GM18517 (cell line): ENCODE results near the gene ATXN1.

Source experiments
- ATAC-seq: cut with Tn5 transposase; IDR thresholded peaks from one replicate; pipeline ENCODE4 v1.9.1; 2021; ENCODE audit warnings: mild to moderate bottlenecking, moderate library complexity; ENCODE audit not compliant: unreplicated experiment

Gene ATXN1

DNA sequence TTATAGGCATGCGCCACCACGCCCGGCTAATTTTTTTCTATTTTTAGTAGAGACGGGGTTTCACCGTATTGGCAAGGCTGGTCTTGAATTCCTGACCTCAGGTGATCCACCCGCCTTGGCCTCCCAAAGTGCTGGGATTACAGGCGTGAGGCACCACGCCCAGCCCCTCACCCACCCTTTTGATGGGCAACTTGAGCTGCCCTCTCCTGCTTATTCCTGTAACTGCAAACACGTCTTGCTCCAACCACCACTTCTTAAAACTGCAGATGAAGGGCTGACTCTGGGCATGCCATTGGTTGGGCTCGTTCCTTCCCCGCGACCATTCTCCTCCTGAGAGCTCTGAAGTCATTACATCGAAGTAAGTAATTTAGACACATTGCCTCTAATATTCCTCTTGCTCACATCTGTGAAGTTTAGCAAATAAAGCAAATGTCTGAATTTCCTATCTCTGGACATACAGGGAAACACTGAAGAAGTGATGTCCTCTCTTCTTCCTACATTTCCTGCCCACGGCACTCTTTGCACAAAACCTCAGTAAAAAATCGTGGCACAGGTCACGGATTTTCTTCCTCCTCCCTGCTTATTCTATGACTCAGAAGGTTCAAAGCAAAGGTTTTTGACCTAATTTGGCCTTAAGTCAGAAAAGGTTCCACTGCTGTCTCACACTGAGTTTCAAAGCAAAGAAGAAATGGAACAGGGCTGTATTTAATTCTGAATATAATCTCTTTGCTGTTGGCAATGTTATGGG, 405.4 kb downstream of the ATXN1 start:
- no peak for ATAC-seq

DNA sequence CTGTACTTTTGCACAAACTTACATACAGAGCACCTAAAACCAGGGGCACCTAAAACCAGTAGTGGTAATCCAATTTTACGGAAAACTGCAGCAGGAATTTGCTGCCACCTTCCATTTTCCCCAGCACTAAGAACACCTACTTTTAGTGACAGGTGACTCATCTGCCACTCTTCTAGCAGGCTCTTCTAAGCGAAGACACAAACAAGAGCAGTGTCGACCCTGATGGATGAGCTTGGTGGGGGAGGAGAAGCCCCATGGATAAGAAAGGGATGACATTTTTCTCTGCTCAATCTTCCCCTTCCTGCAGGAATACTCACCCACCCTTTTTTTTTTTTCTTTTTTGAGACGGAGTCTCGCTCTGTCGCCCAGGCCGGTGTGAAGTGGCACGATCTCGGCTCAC, 406.0 kb downstream of the ATXN1 start:
- no peak for ATAC-seq

DNA sequence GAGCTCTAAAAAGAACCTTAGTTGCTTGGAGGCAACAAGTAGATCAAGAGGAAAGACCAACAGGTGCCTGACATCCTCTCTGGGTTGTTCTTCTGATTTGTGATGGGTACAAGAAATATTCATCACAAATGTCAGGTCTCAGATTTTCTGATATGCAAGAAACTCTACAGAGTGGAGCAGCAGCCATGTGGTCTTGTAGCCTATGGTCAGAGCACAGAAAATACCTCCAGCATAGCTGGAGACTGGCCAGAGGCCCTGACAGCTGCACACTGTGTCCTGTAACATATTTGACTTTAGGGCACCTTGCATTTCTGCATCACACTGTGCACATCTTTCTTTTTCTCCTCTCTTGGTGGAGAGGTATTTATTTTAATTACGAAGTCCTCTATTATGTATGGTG, 406.6 kb downstream of the ATXN1 start:
- no peak for ATAC-seq

DNA sequence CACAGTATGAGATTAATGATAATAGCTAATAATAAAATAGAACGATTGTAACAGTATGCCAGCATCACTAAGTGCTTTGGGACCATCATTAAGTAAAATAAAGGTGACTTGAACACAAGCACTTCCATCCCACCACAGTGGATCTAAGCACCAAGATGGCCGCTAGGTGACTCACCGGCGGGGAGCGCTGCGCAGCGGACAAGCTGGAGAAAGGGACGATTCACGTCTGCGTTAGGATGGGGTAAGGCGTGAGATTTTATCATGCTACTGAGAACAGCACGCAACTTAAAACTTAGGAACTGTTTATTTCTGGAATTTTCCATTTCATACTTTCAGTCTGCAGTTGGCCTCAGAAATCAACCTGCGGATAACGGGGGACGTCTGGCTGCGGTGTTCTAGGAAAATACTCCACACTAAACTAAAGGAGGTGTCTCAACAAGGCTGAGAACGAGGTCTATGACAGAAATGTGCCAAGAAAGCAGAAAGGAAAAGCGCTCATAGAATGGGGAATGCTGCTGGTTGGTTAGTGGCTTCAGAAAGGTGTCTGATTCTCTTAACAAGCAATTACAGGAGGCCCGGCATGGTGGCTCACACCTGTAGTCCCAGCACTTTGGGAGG, 408.3 kb downstream of the ATXN1 start:
- ATAC-seq = no peak

DNA sequence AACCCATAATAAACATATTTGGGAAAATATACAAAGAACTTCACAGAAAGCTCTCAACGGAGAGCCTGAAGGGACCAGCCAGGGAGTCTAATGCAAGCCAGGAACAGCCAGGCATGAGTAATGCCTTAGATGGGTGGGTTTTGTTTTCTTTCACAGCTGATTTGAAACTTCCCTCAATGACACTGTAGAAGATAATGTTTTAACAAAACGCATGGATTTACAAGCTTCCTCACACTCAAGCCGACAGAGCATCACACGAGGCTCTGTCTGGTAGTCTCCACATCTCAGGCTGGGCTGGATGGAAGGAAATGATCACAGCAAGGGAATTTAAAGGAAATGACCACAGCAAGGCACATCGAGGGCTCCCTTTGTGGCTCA, 409.0 kb downstream of the ATXN1 start:
- ATAC-seq = no peak

DNA sequence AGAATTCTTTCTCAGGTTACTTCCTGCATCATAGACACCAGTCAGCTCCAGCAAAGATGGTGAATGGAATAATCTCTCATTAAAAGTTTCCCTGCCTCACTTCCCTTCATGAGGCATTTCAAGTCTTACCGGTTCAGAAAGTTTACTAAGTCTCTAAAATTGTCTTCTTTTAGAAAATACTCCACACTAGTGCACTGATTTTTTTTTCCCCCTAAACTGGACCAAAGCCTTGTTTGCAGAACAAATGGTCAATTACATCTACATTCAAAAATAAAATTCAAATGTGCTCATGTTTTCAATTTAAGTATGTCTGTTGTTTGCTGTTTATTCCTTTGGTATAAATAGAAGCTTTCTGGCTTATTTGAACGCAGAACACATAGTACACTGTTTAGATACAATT, 411.7 kb downstream of the ATXN1 start:
- no peak for ATAC-seq

DNA sequence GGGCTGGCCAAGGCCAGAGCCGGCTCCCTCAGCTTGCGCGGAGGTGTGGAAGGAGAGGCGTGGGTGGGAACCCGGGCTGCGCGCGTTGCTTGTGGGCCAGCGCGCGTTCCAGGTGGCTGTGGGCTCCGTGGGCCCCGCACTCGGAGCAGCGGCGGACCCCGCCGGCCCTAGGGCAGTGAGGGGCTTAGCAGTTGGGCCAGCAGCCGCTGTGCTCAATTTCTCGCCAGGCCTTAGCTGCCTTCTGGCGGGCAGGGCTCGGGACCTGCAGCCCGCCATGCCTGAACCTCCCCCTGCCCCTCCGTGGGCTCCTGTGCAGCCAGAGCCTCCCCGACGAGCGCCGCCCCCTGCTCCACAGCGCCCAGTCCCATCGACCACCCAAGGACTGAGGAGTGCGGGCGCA, 414.4 kb downstream of the ATXN1 start:
- ATAC-seq = no peak

DNA sequence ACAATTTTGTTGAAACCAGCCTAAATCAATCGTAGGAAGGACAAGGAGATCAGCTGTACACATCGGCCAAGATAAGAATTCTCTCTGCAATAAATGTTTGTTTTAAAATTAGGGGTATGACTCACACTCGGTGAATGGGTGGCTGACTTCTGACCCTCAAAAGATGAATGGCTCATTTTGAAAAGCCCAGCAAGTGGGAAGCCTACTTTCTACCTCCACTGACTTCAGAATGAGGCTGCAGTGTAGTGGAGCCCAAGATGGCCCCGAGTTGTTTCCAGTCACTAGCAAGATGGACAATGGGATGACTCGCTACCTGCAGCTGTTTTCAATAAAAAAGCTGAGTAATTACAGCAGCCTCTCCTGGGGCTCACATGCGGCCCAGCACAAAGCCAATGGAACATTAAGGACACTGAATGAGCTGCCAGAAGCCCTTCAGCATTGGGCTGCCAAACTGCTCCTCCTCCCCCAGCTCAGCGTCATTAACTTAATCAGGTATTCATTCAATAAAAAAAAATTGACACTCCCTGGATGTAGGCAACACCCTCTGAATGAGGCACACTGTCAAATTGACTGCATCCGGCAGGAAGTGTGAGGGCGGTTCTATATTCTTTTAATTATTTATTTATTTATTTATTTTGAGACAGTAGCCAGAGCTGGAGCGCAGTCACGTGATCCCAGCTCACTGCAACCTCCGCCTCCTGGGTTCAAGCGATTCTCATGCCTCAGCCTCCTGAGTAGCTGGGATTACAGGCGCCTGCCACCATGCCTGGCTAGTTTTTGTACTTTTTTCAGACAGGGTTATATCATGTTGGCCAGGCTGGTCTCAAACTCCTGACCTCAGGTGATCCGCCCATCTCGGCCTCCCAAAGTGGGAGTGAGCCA, 415.6 kb downstream of the ATXN1 start:
- ATAC-seq = no peak

DNA sequence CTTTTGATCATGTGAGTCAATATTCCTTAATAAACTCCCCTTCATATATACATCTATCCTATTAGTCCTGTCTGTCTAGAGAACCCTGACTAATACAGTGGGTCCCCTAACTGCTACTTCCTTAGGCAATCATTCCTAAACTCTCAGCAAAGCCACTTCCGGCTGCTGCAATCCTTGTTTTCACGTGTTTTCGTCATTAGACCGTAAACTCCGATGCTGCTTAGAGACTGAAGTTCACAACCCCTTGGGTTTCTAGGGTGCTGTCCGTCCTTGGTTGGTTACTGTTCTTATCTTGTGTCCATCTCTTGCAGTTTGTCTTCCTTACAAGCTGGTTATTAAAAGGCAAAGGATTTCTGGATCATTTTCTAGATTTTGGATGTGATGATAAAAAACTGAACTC, 416.5 kb downstream of the ATXN1 start:
- ATAC-seq = no peak

DNA sequence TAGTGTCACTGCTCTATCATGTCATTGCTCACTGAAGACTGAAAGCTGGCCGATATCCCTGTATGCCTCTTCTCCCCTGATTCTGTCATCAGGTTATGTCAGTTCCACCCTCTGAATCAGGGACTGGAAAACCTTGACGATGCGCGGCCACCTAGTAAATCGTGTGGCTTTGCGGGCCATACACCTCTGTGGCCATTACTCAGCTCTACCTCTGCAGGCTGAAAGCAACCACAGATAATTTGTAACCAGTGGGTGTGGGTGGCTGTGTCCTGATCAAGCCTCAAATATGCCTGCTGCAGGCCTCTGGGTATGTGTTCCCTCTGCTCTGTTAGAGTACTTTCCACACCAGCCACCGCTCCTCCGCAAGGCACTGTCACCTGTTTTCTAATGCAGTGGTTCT, 417.7 kb downstream of the ATXN1 start:
- no peak for ATAC-seq

DNA sequence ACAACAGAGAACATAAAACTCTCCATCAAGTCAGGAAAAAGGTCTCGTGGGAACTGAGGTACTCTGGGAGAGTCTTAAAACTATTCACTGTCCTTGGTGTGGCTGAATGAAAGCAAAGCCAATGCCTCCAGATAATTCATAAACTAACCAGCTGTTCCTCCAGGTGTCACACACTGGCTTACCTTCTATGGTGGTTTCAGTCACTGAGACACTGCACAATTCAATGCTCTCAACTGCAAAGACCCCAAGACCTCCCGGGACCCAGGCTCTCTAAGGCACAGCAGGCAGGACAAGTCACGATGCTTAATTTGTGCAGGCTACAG, 422.0 kb downstream of the ATXN1 start:
- ATAC-seq = no peak

DNA sequence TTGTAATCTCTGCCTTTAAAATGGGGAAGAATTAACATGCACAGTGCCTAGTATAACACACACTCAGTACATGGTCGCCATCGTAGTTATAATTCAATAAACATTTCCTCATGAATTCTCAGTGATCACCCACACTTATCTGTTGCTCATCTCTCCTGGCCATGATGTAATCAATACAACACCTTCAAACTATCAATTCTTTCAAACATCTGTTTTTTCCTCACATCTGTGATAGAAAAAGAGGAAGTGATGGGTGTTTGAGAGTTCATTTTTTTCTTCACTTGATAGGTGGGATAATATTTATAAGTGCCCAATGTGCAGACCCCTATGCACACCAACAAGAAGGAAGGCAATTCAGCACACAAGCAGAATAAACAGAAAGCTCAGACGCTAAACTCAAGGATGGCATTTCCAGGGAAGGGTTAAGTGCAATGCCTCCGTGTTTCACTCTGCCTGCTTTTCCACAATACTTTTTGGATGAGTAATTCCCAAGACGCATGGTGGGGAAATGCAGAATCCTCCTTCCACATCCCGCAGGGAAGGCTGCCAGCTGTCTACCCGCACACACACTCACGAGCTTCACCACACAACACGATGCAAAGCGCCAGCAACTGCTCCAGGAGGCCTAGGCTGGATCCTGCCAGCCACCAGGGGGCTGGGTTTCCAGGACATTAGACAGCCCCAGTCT, 422.5 kb downstream of the ATXN1 start:
- no peak for ATAC-seq

DNA sequence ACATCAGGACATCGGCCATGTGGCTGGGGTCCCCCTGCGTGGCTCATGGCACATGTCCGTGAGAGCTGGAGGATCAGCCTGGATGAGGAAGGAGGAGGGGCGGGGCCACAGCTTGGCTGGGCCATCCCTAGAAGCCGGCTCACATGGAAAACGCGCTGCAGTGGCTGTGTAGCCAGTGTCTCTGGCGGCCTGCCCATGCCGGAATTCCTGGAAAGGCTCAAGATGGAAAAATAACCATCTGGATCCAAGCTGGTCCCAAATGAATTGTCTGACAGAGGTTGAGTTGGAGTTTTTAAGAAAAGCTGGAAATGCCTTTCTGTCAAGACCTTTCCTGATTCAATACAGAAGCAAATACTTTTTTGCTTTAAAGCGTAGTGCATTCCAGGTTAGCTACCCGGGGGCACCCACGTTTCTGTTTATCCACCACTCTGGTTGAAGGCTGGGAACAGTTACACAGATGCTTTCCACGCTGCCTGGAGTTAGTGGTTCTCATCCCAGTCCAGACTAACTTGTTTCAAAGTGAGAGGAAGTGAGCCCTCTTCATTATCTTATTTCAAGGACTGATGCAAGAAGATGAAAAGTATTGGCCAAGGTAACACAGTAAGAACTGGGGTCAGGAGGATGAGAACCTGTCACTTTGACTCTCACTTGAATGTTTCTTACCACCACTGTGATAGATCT, 423.8 kb downstream of the ATXN1 start:
- ATAC-seq = no peak

DNA sequence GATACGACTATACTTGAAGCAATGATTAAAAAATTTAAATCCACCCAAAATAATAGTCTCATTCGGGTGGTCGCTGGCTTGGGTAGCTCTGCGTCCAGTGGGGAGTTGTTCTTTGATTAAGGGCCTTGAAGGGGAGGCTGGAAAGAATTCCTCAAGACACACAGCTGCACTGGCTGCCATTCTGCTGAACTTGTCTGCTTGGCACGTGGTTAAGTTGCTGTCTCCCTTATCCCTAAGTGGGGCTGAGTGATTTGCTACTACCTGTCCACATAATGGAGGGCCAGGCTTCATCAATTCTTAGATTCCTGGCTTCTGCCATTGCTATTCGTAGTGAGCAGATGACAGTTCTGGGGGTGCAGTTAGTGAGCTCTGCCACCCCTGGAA, 424.4 kb downstream of the ATXN1 start:
- ATAC-seq = no peak

DNA sequence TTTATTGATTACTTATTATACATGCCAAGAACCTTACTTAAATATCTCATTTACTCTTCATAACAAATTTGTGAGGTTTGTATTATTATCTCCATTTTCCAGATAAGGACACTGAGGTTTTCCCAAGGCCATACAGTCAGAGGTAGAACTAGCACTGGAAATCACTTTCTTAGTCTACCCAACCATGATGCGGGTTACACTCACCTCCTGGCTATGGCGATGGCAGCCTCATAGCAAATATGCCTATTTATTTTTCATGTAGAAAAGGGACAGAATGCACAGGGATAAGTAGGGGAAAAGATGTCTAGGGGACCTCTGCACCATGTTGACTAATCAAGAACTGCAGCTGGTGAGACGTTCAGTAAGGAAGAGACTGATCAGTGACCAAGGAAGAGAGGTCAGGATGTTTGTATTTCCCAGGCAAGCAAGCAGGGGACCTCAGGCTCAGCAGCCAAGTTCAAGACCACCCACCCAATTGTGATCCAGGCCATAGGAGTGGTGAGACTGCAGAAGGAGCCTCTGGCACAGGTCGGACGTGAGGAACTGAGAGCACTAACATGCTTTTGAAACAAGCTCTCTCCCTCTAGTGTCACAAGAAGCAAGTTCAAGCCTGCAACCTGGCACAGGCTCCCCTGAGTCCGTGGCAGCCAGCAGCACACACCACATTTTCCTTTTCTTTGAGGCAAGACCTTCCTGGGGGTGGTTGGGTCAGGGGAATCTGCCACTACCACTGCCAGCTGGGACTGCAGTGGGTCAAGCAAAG, 425.0 kb downstream of the ATXN1 start:
- no peak for ATAC-seq

DNA sequence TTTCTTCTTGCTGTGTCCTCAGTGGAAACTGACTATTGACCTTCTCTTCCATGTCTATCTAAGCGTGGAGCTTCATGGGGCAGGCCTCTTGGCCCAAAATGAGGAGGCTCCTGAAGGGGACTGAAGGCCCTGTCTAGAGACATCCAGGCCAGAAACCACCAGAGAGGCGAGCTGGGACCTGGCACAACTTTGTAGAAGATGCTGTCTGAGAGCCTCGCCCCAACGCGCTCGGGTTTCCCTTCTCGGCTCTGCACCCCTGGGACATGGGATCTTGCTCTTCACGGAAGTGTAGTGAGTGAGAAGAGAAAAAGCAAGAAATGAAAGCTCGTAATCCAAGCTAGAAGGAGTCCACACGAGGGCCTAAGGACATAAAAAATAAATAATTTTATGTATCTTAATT, 426.1 kb downstream of the ATXN1 start:
- ATAC-seq = no peak

DNA sequence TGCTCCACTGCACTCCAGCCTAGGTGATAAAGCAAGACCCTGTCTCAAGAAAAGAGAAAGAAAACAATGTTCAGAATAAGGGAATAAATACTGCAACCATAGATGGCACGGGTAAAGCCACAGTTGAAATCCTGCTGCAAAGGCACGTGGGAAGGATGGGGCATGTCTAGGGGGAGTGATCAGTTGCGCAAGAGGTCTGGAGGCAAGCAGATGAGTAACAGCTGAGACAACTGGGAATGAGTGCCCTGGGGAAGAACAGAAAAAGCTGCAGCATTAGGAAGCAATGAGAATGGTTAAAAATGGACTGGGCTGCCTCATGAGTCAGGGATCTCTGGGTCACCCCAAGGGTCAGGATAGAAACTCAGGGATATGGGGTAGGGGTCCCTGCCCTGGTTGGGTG, 426.6 kb downstream of the ATXN1 start:
- ATAC-seq = no peak

DNA sequence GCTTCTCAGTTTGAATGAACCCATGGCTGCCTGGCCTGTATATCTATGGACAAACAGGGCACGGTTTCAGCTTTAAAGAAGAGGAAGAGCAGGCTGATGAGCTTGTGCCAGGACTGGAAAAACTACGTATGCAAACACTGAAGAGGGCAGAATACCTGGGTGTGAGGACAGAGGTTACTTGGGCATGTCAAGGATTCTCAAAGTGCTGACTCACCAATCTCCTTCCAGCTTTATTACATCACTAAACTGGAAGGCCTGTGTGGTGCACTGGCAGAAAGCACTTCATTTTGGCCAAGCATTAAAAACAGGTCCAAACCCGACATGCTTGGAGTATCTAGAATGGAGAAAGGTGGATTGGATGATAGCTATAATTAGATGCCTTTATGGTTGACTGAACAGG, 427.7 kb downstream of the ATXN1 start:
- no peak for ATAC-seq

DNA sequence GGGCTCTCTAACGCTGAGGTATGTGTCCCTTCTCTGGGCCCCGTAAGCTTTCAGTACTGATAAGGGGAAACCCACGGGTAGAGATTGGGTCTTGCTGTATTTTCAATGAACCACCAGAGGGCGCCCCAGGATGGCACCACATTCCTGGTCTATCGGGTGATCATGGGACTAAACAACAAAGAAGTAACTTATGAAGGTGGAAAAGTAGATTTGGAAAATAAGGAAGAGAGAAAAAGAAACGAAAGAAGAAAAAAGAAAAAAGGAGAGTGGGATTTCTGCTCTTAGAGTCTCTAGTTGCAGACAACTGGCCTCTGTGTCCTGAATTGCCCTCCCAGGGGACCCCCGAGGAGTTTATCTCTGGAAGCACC, 429.1 kb downstream of the ATXN1 start:
- ATAC-seq = peak; percentile 77
